Duodenal mucosa (tissue), 2 donors: ENCODE results near the gene TWIST2.

Experiments
- H3K27ac ChIP-seq: one replicate; pipeline ENCODE4 v1.7.0; 2013; ENCODE audit warnings: low read depth, low read length
- H3K27me3 ChIP-seq, 2 donors: one replicate each; pipeline ENCODE4 v1.7.0; 2013; ENCODE audit warnings: low read length in 2 of 2, control low read depth in 1 of 2; ENCODE audit not compliant: insufficient read depth in 2 of 2, control insufficient read depth in 1 of 2
- H3K36me3 ChIP-seq, 2 donors: one replicate each; pipeline ENCODE4 v1.7.0; 2013; ENCODE audit warnings: low read length in 2 of 2, control low read depth in 1 of 2; ENCODE audit not compliant: insufficient read depth in 2 of 2, control insufficient read depth in 1 of 2
- H3K4me1 ChIP-seq, 2 donors: one replicate each; pipeline ENCODE4 v1.7.0; 2013; ENCODE audit warnings: low read length in 2 of 2, control low read depth in 1 of 2; ENCODE audit not compliant: insufficient read depth in 2 of 2, control insufficient read depth in 1 of 2
- H3K4me3 ChIP-seq, 2 donors: one replicate each; pipeline ENCODE4 v1.7.0; 2013; ENCODE audit warnings: low read length in 2 of 2, low read depth in 1 of 2
- H3K9ac ChIP-seq, 2 donors: one replicate each; pipeline ENCODE4 v1.7.0; 2013; ENCODE audit warnings: low read length in 2 of 2, low read depth in 1 of 2
- H3K9me3 ChIP-seq, 2 donors: one replicate each; pipeline ENCODE4 v1.7.0; 2013; ENCODE audit warnings: low read length in 2 of 2, control low read depth in 1 of 2; ENCODE audit not compliant: control insufficient read depth in 1 of 2

TWIST2 gene

DNA sequence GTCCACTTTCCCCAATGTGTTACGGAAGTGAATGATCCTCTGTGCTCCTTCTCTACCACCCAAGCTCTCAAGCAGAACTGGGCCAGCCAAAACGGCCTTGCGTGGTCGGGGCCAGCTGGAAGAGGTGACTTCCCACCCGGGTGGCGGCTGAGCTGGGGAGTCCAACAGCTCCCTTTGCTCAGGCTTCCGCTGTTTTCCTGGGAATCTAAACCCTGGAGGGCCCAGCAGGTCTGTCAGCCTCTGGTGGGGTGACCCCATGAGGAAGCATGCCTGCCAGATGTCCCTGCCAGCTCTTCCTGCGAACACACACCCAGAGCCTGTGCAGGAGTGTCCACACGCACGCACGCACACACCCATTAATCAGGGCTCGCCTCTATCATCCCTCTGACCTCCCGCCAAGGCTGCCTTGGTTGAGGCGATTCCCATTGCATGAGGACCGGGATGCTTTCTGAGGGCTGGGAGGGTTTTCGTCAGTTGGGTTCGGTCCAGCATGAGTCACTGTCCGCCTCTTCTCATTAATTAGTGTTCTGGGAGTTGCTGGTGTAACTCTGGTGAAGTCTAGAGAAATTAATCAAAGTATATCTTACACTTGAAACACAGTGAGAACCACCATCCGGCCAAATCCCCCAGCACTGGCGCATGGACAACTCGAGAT is 90.6 kb downstream of the TWIST2 start:
- Histone ChIP-seq H3K4me1 (no peaks in the 10 kb centered on the region), H3K27me3 (peaks cover 0 to 2% of the 10 kb centered on the region in 2 donors), H3K36me3 (no peaks in the 10 kb centered on the region), H3K9me3 (no peaks in the 10 kb centered on the region), H3K4me3 (no peak overlapping the region), H3K27ac (no peak overlapping the region), H3K9ac (no peak overlapping the region)

DNA sequence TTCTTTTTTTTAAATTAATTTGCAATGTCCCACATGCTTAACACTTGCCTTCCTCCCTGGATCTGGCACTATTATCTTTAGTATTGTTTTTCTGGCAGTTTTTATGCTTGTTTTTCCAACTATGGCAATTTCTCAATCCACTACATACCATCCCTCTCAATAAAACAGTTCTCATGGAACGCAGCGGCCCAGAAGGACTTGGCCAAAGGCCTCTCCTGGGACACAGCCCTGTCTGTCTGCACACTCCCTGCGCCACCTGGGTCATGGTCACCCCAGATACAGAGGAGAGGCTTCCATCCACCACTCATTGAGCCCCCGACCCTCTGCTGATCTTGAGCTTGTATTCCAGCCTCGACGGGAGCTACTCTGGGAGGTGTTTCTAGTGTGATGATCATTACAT is 91.2 kb downstream of the TWIST2 start:
- H3K4me3 ChIP-seq: no peak overlapping the region
- no peak overlapping the region for H3K27ac ChIP-seq
- H3K36me3 ChIP-seq: no peaks in the 10 kb centered on the region
- peaks cover 0 to 6% of the 10 kb centered on the region in 2 donors for H3K27me3 ChIP-seq
- no peak overlapping the region for H3K9ac ChIP-seq
- no peaks in the 10 kb centered on the region for H3K4me1 ChIP-seq
- H3K9me3 ChIP-seq: no peaks in the 10 kb centered on the region

DNA sequence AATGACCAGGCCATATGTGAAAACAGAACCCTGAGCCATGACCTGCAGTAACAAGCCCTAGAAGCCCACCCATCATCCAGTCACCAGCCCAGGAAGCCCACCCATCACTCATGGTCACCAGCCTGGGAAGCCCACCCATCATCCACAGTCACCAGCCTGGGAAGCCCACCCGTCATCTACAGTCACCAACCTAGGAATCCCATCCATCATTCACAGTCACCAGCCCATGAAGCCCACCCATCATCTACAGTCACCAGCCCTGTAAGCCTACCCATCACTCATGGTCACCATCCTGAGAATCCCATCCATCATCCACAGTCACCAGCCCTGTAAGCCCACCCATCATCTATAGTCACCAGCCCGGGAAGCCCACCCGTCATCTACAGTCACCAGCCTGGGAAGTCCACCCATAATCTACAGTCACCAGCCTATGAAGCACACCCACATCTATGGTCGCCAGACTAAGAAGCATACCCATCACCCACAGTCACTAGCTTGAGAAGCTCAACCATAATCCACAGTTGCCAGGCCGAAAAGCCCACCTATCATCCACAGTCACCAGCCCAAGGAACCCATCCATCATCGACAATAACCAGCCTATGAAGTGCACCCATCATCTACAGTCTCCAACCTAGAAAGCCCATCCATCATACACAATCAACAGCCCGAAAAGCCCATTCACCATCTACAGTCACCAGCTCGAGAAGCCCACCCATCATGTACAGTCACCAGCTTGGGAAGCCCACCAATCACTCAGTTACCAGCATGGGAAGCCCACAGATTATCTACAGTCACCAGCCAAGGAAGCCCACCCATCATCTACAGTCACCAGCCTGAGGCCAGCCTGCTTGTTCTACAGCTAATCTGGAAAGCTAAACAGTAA is 91.9 kb downstream of the TWIST2 start:
- Histone ChIP-seq H3K4me3 (no peak overlapping the region), H3K9me3 (no peaks in the 10 kb centered on the region), H3K4me1 (no peaks in the 10 kb centered on the region), H3K9ac (no peak overlapping the region), H3K27me3 (peaks cover 0 to 7% of the 10 kb centered on the region in 2 donors), H3K36me3 (no peaks in the 10 kb centered on the region), H3K27ac (no peak overlapping the region)

DNA sequence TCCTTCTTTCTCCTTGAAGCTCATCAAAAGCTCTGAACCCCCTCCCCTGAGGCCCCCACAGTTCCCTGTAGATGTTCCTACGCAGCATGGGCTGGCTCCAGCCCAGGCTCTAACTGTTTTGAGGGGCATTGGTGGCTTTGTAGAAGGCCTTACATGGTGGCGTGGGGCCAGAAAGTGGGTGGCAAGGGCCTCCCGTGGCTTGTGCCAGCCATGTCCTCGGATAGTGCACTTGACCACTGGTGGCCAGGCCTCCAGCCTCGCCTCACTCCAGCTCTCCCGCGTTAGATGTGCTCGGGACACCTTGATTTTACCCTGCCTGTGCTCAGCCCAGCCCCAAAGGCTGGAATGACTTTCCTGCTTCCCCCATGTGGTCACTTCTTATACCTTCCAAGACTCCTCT is 92.9 kb downstream of the TWIST2 start:
- Histone ChIP-seq H3K9me3 (no peaks in the 10 kb centered on the region), H3K27me3 (peaks cover 0 to 7% of the 10 kb centered on the region in 2 donors), H3K36me3 (no peaks in the 10 kb centered on the region), H3K9ac (no peak overlapping the region), H3K4me1 (no peaks in the 10 kb centered on the region), H3K4me3 (no peak overlapping the region), H3K27ac (no peak overlapping the region)

DNA sequence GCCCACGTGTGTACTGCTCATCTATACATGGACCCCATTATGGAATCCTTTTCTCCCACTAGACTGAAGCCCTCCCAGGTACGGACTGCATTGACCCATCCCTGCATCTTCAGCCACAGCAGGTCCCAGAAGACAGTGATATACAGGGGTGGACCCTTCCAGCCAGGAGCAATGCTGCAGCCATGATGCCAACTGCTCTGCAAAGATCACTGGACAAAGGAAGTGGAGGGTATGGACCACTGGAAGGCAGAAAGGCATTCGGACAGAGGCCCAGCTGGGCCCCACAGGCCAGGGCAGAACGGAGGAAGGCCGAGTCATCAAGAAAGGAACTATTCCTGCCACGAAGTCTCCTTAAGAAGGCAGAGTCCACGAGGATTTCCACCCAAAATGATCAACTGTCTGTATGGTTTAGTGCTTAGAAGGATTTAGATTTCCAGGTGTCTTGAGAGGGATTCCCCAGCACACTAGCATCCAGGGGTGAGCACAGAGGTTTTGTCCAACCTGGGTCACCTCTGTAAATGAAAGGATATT is 93.4 kb downstream of the TWIST2 start:
- Histone ChIP-seq H3K4me3 (no peak overlapping the region), H3K4me1 (no peaks in the 10 kb centered on the region), H3K27me3 (peaks cover 0 to 7% of the 10 kb centered on the region in 2 donors), H3K9ac (no peak overlapping the region), H3K36me3 (no peaks in the 10 kb centered on the region), H3K27ac (no peak overlapping the region), H3K9me3 (no peaks in the 10 kb centered on the region)

DNA sequence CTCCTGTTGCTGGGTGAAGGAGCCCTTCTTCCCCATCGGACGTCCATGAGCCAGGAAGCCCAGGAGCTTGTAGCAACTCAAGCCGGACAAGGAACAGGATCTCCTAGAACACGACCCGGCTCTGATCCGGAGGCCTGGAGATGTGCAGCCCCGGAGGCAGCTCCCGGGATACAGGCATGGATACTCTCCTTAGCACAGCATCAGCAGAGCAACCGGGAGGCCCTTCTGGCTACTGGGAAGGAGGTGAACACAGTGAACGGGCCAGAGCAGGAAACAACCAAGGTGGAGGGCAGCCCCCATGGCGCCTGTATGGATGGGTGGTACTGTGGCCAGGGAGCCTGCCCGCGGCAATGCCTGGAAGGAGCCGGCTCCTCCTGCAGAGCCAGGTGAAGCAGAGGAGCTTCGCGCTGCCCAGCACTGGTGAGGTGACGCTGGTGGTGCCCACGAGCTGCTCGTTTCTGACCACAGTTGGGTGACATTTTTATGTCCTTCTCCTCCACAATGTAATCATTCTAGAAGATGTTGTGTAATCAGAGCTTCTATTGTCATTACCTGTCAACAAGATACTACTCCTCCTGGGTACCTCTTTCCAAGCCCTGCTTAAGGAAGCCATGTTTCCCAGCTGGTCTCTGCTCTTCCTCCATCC is 94.3 kb downstream of the TWIST2 start:
- Histone ChIP-seq H3K27me3 (peaks cover 0 to 7% of the 10 kb centered on the region in 2 donors), H3K9me3 (no peaks in the 10 kb centered on the region), H3K4me1 (no peaks in the 10 kb centered on the region), H3K9ac (no peak overlapping the region), H3K36me3 (no peaks in the 10 kb centered on the region), H3K4me3 (no peak overlapping the region), H3K27ac (no peak overlapping the region)

DNA sequence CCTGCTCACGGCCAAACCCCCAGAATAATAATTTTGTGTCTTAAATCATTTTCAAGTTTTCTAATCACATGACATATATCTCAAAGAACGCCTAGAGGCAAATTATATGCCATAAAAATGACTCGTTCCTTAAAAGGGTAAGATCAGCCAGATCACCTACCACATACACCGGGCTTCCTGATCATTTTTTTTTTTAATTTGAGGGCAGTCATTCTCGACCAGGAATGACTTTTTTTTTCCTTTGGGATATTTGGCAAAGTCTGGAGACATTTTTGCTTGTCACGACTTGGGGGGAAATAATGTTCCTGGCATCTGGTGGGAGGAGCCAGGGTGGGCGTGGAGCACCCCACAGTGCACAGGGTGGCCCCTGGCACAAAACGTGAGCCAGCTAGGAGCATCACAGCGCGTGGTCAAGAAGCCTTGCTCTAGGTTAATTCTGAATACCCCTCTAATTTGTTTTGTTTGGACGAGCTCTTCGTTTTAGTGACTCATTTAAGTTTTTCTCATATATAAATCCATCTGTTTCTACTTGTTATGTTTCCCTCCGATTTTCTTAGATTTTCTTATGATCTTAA is 94.9 kb downstream of the TWIST2 start:
- no peak overlapping the region for H3K9ac ChIP-seq
- H3K4me1 ChIP-seq: peaks cover 0 to 1% of the 10 kb centered on the region in 2 donors
- no peaks in the 10 kb centered on the region for H3K9me3 ChIP-seq
- no peak overlapping the region for H3K4me3 ChIP-seq
- no peak overlapping the region for H3K27ac ChIP-seq
- no peaks in the 10 kb centered on the region for H3K36me3 ChIP-seq
- H3K27me3 ChIP-seq: peaks cover 0 to 7% of the 10 kb centered on the region in 2 donors

DNA sequence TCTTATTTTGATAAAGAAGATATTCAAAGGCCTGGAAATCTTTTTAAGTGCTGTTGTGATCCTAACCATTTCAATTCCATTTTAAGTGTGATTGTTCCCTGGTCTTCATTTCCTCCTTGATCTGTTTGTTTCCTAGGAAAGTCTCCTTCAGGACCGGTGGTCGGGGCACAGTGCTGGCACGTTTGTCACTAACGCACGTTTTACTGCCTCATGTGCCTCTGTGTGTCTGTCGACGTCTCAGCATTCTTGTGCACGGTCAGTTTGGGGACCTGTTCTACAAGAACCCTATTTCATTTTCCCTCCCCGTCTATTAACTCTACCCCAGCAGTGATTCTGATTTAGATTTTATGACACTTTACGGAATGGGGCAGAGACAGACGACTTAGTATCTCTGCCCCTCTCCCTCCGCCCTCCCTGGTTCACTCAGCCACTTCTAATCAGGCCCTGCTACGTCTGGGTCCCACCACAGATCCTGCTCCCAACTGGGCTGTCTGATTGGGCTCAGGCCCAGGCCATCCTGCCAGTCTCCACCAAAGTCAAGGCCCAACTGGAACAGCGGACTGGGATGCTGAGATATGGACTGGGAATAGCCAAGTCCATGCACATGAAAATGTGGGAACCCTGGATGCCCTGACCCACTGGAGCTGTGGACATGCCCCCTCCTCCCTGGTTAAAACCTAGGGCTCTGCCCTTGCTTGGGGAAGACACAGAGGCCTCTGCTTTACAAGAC is 95.6 kb downstream of the TWIST2 start:
- Histone ChIP-seq H3K9ac (no peak overlapping the region), H3K4me3 (no peak overlapping the region), H3K27me3 (peaks cover 0 to 7% of the 10 kb centered on the region in 2 donors), H3K27ac (no peak overlapping the region), H3K4me1 (peaks cover 0 to 6% of the 10 kb centered on the region in 2 donors), H3K36me3 (no peaks in the 10 kb centered on the region), H3K9me3 (no peaks in the 10 kb centered on the region)

DNA sequence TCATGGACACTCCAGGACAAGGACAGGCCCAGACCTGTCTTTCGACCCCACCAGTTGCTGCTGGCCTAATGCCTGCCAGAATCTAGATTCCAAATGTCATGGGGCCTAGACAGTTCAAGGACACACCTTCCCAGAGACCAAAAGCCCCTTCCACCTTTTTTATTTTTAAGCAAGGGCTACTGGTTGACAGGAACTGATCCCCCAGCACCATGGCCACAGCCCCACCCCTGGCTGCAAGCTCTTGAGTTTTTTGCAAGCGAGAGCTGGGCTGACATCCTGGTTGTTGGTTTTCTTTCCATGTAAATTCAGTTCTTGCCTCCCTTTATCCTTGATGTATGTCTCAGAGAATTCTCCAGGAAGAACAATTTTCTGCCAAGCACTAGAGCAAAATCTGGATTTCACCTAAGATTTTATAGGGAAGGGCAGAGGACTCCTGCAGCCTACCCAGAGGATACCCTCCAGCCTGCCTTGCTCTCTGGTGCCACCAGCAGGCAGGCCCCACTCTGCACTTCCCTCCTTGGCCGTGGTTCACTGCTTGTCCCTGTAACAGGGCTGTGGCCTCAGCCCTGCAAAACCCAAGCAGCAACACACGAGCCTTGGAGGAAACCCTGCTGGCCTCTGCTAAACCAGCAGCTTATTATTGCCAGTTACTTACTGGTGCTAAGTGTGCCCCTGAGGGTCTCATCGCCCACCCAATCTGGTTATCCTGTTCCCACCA is 97.7 kb downstream of the TWIST2 start:
- Histone ChIP-seq H3K27ac (no peak overlapping the region), H3K9ac (no peak overlapping the region), H3K4me3 (no peak overlapping the region), H3K27me3 (peaks cover 0 to 13% of the 10 kb centered on the region in 2 donors), H3K9me3 (no peaks in the 10 kb centered on the region), H3K4me1 (peaks cover 0 to 6% of the 10 kb centered on the region in 2 donors), H3K36me3 (no peaks in the 10 kb centered on the region)
